Liver (tissue), 3 donors: Measurements from ENCODE around the gene GIGYF1.

Experiments used
- CTCF ChIP-seq: fragments of 150-350 bp; IDR thresholded peaks from 2 replicates; pipeline ENCODE4 v1.5.1; 2017; ENCODE audit warnings: improper control_type of control experiment, low read depth, low read length; ENCODE audit not compliant: missing input control
- EGR1 ChIP-seq, 2 donors: IDR thresholded peaks; 2 replicates each; pipeline ENCODE4 v1.6.1; 2016 to 2018; ENCODE audit warnings: antibody characterized with exemption in 2 of 2, low read depth in 2 of 2
- GABPA ChIP-seq, 2 donors: IDR thresholded peaks in 1 of 2; conservative IDR thresholded peaks in 1 of 2; 2 replicates each; pipeline ENCODE4 v1.6.1; 2016; ENCODE audit warnings: antibody characterized with exemption in 2 of 2, mild to moderate bottlenecking in 1 of 2, moderate library complexity in 1 of 2
- HNF4A ChIP-seq, 2 donors: conservative IDR thresholded peaks; 2 replicates each; pipeline ENCODE4 v1.6.1; 2016; ENCODE audit warnings: antibody characterized with exemption in 2 of 2, mild to moderate bottlenecking in 2 of 2
- HNF4G ChIP-seq: IDR thresholded peaks from 2 replicates; pipeline ENCODE4 v1.6.1; 2016; ENCODE audit warnings: antibody characterized with exemption
- JUND ChIP-seq, 2 donors: IDR thresholded peaks; 2 replicates each; pipeline ENCODE4 v1.6.1; 2016; ENCODE audit warnings: antibody characterized with exemption in 2 of 2
- MAX ChIP-seq: IDR thresholded peaks from 2 replicates; pipeline ENCODE4 v1.6.1; 2016; ENCODE audit warnings: antibody characterized with exemption
- RAD21 ChIP-seq, 2 donors: IDR thresholded peaks; 2 replicates each; pipeline ENCODE4 v1.6.1; 2016; ENCODE audit warnings: antibody characterized with exemption in 2 of 2, mild to moderate bottlenecking in 2 of 2
- REST ChIP-seq: IDR thresholded peaks from 2 replicates; pipeline ENCODE4 v1.6.1; 2016; ENCODE audit warnings: antibody characterized with exemption, mild to moderate bottlenecking
- RXRA ChIP-seq, 2 donors: IDR thresholded peaks; 2 replicates each; pipeline ENCODE4 v1.6.1; 2017 to 2018; ENCODE audit warnings: antibody characterized with exemption in 2 of 2, mild to moderate bottlenecking in 1 of 2
- TAF1 ChIP-seq: conservative IDR thresholded peaks from 2 replicates; pipeline ENCODE4 v1.6.1; 2016; ENCODE audit warnings: antibody characterized with exemption, mild to moderate bottlenecking
- YY1 ChIP-seq: IDR thresholded peaks from 2 replicates; pipeline ENCODE4 v1.6.1; 2016; ENCODE audit warnings: antibody characterized with exemption, mild to moderate bottlenecking
- ZBTB33 ChIP-seq: IDR thresholded peaks from 2 replicates; pipeline ENCODE4 v1.6.1; 2016; ENCODE audit warnings: antibody characterized with exemption
- donor health status: healthy.
- donor health status: healthy.

GRCh38 chr7:100683659-100684533 is 10.2 kb downstream of the GIGYF1 start:
- TF ChIP-seq CTCF: no peak
- TF ChIP-seq TAF1: no peak
- TF ChIP-seq GABPA (IDR thresholded peaks at IDR 0.05 in 1 of 2, conservative IDR thresholded peaks at IDR 0.05 in 1 of 2): no peak
- TF ChIP-seq RAD21 (IDR thresholded peaks at IDR 0.05): no peak
- no peak for TF ChIP-seq REST
- TF ChIP-seq JUND (IDR thresholded peaks at IDR 0.05): no peak
- no peak for TF ChIP-seq EGR1 (IDR thresholded peaks at IDR 0.05; ENCODE audit: low read depth in 2 of 2)
- TF ChIP-seq RXRA (IDR thresholded peaks at IDR 0.05): no peak
- no peak for TF ChIP-seq MAX
- no peak for TF ChIP-seq HNF4A (conservative IDR thresholded peaks at IDR 0.05)
- no peak for TF ChIP-seq YY1
- no peak for TF ChIP-seq HNF4G
- no peak for TF ChIP-seq ZBTB33
